CD4-positive, alpha-beta T cell treated with Interleukin-2 at 100 ng/mL for 4 hours (primary cell): ENCODE results near the gene CASTOR2.
"Not testable (repeated sequence)": the region's sequence is repeated elsewhere in the genome, so short reads cannot be mapped to it uniquely, and the experiment has no call there.

Experiments
- DNase-seq: peaks from one replicate; pipeline ENCODE4 v3.0.0-alpha.2; 2020; ENCODE audit warnings: low spot score

The CASTOR2 gene

GRCh38 chr7:75054744-75055143 lies 90.2 kb downstream of the CASTOR2 start:
- DNase-seq, result no peak

GRCh38 chr7:75055155-75055554 lies 90.7 kb downstream of the CASTOR2 start:
- DNase-seq, result no peak

- DNase-seq, result no peak
These were observed 91.6 kb downstream of the CASTOR2 start for GRCh38 chr7:75055830-75056772.

- no peak for DNase-seq
These were observed 93.9 kb downstream of the CASTOR2 start for GRCh38 chr7:75058406-75058805.

GRCh38 chr7:75064291-75064690 lies 99.8 kb downstream of the CASTOR2 start:
- DNase-seq, result no peak

- no peak for DNase-seq
These were observed 100.3 kb downstream of the CASTOR2 start for GRCh38 chr7:75064801-75065200.

- DNase-seq, result no peak
These were observed 102.0 kb downstream of the CASTOR2 start for GRCh38 chr7:75066521-75066920.

GRCh38 chr7:75072981-75073283 lies 108.4 kb downstream of the CASTOR2 start:
- peak; percentile 4 for DNase-seq

- DNase-seq, result not testable (repeated sequence)
These were observed 109.7 kb downstream of the CASTOR2 start for GRCh38 chr7:75074262-75074641.
